ENCODE measurements around the gene ABL1. TPM values are rescaled to one million over a fixed set of nuclear protein-coding genes. Genes with fewer than 3 reads are reported as not detected.

Gene ABL1
- total RNA-seq, 1 donor from 2014 or later, result 113 TPM

- Histone ChIP-seq H4K20me1 (ENCODE audit: insufficient read depth, low read length) (peaks cover 3% of the 10 kb centered on the region), H3K79me2 (ENCODE audit: insufficient read depth, low read length) (no peaks in the 10 kb centered on the region), H3K27me3 (ENCODE audit: insufficient read depth, low read length) (peaks cover 2% of the 10 kb centered on the region), H3K36me3 (ENCODE audit: insufficient read depth, low read length) (no peaks in the 10 kb centered on the region), H3K9me3 (ENCODE audit: insufficient read depth, low read depth, low read length) (no peaks in the 10 kb centered on the region), H3K4me3 (ENCODE audit: insufficient read depth, low read depth, low read length) (no peak overlapping the region), H3K4me1 (ENCODE audit: insufficient read depth, low read length) (no peaks in the 10 kb centered on the region), H2AFZ (ENCODE audit: low read depth, low read length) (no peak overlapping the region), H3K4me2 (ENCODE audit: low read length) (no peak overlapping the region), H3K27ac (ENCODE audit: low read depth, low read length) (no peak overlapping the region), H3K9ac (ENCODE audit: low read length) (no peak overlapping the region)
- Mint-ChIP-seq H3K27me3 (ENCODE audit: low read depth, unreplicated experiment) (peaks cover 32% of the 10 kb centered on the region), H3K9me3 (ENCODE audit: unreplicated experiment) (no peaks in the 10 kb centered on the region), H3K4me1 (ENCODE audit: low read depth, unreplicated experiment) (no peaks in the 10 kb centered on the region), H3K4me3 (ENCODE audit: unreplicated experiment) (no peak overlapping the region), H3K36me3 (ENCODE audit: low read depth, unreplicated experiment) (no peaks in the 10 kb centered on the region), H3K27ac (ENCODE audit: unreplicated experiment) (no peak overlapping the region)
- no peak for TF ChIP-seq EZH2 (IDR thresholded peaks at IDR 0.05; ENCODE audit: insufficient read depth, low read length)
- no peak for TF ChIP-seq CTCF (IDR thresholded peaks at IDR 0.05; ENCODE audit: insufficient read depth, low read depth, low read length)
- FAIRE-seq (no peak), DNase-seq (ENCODE audit: low read depth) (no peak)
These were observed 71.1 kb downstream of the ABL1 start for GRCh38 chr9:130905902-130906734.

- Histone ChIP-seq H3K4me2 (ENCODE audit: low read length) (no peak overlapping the region), H3K79me2 (ENCODE audit: insufficient read depth, low read length) (no peaks in the 10 kb centered on the region), H3K27ac (ENCODE audit: low read depth, low read length) (no peak overlapping the region), H3K27me3 (ENCODE audit: insufficient read depth, low read length) (peaks cover 2% of the 10 kb centered on the region), H3K4me1 (ENCODE audit: insufficient read depth, low read length) (no peaks in the 10 kb centered on the region), H2AFZ (ENCODE audit: low read depth, low read length) (no peak overlapping the region), H3K36me3 (ENCODE audit: insufficient read depth, low read length) (no peaks in the 10 kb centered on the region), H4K20me1 (ENCODE audit: insufficient read depth, low read length) (no peaks in the 10 kb centered on the region), H3K9me3 (ENCODE audit: insufficient read depth, low read depth, low read length) (no peaks in the 10 kb centered on the region), H3K9ac (ENCODE audit: low read length) (no peak overlapping the region), H3K4me3 (ENCODE audit: insufficient read depth, low read depth, low read length) (no peak overlapping the region)
- no peaks in the 10 kb centered on the region for H3K9me3 Mint-ChIP-seq (ENCODE audit: unreplicated experiment)
- no peak overlapping the region for H3K27ac Mint-ChIP-seq (ENCODE audit: unreplicated experiment)
- DNase-seq (ENCODE audit: low read depth), result no peak
- peaks cover 32% of the 10 kb centered on the region for H3K27me3 Mint-ChIP-seq (ENCODE audit: low read depth, unreplicated experiment)
- TF ChIP-seq CTCF (IDR thresholded peaks at IDR 0.05; ENCODE audit: insufficient read depth, low read depth, low read length) (no peak), EZH2 (IDR thresholded peaks at IDR 0.05; ENCODE audit: insufficient read depth, low read length) (no peak)
- H3K36me3 Mint-ChIP-seq (ENCODE audit: low read depth, unreplicated experiment), result no peaks in the 10 kb centered on the region
- H3K4me1 Mint-ChIP-seq (ENCODE audit: low read depth, unreplicated experiment), result no peaks in the 10 kb centered on the region
- FAIRE-seq, result no peak
- H3K4me3 Mint-ChIP-seq (ENCODE audit: unreplicated experiment), result no peak overlapping the region
These were observed 71.8 kb downstream of the ABL1 start for GRCh38 chr9:130906735-130907416.

All from astrocyte (in vitro differentiated cells and primary cell).